Measurements from ENCODE around the gene GFER.

GFER gene

DNA sequence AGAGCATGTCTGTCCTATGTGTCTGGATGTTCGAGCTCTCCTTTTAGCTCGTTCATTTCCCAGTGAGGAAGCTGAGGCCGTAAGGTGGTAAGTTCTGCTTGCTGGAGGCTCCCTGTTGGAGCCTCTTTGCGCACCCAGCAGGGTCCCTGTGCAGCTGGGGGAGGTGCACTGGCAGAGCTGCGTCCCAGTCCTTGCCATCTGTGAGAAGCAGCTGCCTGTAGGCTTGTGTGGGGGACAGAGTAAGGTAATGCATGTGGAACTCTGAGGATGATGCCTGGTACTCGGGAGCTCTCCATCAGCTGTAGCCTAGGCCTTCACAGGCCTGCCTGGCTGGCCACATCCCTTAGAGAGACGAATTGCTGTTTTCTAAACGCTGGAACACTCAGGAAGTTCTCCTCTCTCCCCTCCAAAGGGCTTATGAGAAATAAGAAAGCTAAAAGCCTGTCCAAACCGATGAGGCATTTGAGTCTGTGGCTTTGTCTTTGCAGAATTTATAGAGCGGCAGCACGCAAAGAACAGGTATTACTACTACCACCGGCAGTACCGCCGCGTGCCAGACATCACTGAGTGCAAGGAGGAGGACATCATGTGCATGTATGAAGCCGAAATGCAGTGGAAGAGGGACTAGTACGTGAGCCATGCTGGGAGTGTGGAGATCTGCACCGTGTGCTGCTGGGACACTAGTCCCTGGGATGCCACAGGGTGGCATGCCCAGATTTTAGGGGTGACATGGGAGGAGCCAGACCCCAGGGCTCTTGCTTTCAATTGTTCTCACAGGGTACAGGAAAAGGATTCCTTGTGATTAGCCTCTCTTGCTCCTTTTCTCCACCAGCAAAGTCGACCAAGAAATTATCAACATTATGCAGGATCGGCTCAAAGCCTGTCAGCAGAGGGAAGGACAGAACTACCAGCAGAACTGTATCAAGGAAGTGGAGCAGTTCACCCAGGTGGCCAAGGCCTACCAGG is 23.0 kb upstream of the GFER start:
- peak; percentile 18; the same call in 1 of the 2 replicates for TF ChIP-seq ZFX (IDR thresholded peaks at IDR 0.05)
- TF ChIP-seq, protein P1, sequence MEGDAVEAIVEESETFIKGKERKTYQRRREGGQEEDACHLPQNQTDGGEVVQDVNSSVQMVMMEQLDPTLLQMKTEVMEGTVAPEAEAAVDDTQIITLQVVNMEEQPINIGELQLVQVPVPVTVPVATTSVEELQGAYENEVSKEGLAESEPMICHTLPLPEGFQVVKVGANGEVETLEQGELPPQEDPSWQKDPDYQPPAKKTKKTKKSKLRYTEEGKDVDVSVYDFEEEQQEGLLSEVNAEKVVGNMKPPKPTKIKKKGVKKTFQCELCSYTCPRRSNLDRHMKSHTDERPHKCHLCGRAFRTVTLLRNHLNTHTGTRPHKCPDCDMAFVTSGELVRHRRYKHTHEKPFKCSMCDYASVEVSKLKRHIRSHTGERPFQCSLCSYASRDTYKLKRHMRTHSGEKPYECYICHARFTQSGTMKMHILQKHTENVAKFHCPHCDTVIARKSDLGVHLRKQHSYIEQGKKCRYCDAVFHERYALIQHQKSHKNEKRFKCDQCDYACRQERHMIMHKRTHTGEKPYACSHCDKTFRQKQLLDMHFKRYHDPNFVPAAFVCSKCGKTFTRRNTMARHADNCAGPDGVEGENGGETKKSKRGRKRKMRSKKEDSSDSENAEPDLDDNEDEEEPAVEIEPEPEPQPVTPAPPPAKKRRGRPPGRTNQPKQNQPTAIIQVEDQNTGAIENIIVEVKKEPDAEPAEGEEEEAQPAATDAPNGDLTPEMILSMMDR (conservative IDR thresholded peaks at IDR 0.05) = no peak

DNA sequence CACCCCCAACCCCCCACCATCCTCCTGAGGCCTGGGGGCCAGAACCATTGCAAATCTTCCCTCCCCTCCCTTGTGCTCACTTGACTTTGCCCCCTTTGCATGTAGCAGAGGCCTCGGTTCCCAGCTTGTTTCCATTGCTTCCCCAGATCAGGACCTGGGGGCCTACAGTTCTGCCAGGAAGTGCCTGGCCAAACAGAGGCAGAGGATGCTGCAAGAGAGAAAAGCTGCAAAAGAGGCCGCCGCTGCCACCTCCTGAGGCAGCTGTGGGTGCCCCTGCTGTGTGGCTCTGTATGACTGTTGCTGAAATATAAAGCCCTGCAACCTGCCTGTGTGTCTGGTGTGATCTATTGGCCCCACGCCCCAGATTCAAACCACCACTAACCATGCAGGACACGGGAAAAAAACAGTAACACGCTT is 22.3 kb upstream of the GFER start:
- H3K27ac ChIP-seq = peak overlapping the region; percentile 97

More for the DNA sequence above, 23.0 kb upstream of the GFER start:
- peak overlapping the region; percentile 97 for H3K27ac ChIP-seq

GRCh38 chr16:1962161-1963153 is 21.5 kb upstream of the GFER start:
- H3K27ac ChIP-seq = peak overlapping the region; percentile 97

More for the DNA sequence above, 22.3 kb upstream of the GFER start:
- TF ChIP-seq, protein P1 (conservative IDR thresholded peaks at IDR 0.05) = no peak
- no peak; the same call in 1 of the 2 replicates for TF ChIP-seq ZFX (IDR thresholded peaks at IDR 0.05)

DNA sequence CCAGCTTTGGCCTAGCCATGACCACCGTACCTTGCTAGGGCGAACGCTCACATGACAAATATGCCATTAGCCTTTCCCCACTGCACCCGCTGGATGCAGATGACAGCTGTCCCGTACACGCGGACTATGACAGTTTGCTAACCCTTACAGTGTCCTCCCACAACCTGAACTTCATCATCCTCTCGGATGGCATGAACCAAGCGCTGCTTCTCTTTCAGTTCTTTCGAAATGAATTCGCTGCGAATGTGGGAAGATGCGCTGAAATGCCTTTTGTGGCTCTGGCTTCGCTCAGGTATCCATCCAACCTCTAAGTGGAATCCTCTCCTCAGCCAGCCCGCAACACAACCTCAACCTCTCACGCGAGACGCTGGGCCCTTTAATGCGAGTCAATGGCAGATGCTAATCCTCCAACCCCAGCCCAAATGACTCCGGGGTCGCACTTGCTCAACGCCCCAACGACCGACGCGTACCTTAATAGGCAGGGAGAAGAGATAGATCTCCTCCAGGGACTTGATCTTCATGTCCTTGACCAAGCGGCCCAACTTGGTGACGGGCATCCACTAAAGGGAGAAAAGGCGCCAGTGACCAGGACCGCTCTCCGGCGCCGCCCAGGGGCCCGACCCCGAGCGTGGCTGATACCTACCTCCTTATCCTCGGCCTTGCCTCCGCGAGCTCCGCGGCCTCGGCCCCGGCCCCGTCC is 20.0 kb upstream of the GFER start:
- no peak for TF ChIP-seq ZFX (IDR thresholded peaks at IDR 0.05)
- TF ChIP-seq, protein P1 (conservative IDR thresholded peaks at IDR 0.05) = no peak; the same call in 1 of the 2 replicates
- H3K27ac ChIP-seq = peak overlapping the region; percentile 97

GRCh38 chr16:1964506-1965395 is 19.2 kb upstream of the GFER start, which contains the start of gene RPS2:
RPS2 (minus strand) TSS chr16:1964826; CDS start chr16:1964625, 201 bp downstream.
- peak within 1 kb of the TSS; percentile 97 for H3K27ac ChIP-seq
- TF ChIP-seq, protein P1 (conservative IDR thresholded peaks at IDR 0.05) = no peak
- peak; percentile 75 for TF ChIP-seq ZFX (IDR thresholded peaks at IDR 0.05)

DNA sequence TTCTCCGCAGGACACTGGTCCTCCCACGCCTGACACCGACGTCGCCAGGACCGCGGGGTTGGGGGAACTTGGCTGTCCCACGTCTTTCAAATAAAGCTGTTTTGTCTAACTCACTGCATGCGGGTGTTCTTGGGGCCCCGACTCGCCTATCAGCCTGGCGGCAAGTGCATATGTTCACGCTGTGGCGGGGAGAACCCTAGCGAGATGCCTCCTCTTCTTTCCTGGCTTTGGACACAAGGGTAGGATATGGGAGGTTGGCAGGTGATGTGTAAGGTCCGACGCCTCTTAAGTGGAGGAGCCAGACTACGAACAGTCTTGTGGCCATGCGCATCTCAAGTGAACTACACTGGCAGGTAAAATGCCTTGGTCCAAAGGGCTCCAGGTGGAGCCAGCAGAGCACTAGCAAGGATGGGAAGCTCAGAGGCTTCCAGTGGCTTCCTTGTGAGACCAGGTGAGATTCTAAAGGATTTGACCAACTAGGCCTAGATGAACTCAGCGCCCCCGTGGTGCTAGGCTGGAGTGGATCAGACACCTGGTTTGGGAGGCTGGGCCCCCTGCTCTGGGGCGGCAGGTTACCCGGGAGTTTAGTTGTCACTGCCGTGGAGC is 18.5 kb upstream of the GFER start:
- TF ChIP-seq, protein P1 (conservative IDR thresholded peaks at IDR 0.05) = no peak
- no peak for TF ChIP-seq ZFX (IDR thresholded peaks at IDR 0.05)
- peak overlapping the region; percentile 97 for H3K27ac ChIP-seq

Measured in C4-2B (cell line).